DND-41 (cell line): ENCODE data around the gene IDH3A.

Experiments used
- CTCF ChIP-seq: IDR thresholded peaks from 2 replicates; pipeline ENCODE4 v1.5.1; 2012; ENCODE audit warnings: borderline replicate concordance, low read length, moderate library complexity, mild to moderate bottlenecking; ENCODE audit not compliant: poor library complexity, severe bottlenecking; ENCODE audit errors: extremely low read depth
- EZH2 ChIP-seq: IDR thresholded peaks from 3 replicates; pipeline ENCODE4 v1.6.1; 2012; ENCODE audit warnings: borderline replicate concordance, low read depth, mild to moderate bottlenecking, moderate library complexity, low read length, inconsistent platforms; ENCODE audit not compliant: severe bottlenecking

DNA sequence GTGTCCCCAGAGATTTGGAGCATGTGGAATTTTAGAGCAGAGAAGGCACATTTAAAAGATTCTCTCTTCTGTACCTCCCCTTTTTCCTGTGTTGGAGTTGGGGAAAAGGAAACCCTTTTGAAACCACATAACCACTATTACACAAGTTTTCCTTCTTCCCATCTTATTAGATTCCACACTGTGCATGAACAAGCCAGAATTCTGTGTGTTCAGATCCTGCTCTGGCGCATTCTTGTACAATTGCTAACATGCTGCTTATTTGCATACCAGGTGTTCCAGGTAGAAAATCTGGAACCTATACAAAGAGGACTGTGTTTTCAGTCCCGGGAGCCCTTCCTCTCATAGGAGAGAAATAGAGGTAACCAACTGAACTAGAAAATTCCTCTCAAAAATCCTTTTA is 15.4 kb upstream of the IDH3A start:
- TF ChIP-seq CTCF, result no peak
- no peak for TF ChIP-seq EZH2
